ENCODE results near the gene DOCK4.

Gene DOCK4

GRCh38 chr7:112192236-112193154 lies 13.7 kb downstream of the DOCK4 start:
- TF ChIP-seq, protein P1, sequence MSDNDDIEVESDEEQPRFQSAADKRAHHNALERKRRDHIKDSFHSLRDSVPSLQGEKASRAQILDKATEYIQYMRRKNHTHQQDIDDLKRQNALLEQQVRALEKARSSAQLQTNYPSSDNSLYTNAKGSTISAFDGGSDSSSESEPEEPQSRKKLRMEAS (IDR thresholded peaks at IDR 0.05), result no peak
- TF ChIP-seq EGR1 (IDR thresholded peaks at IDR 0.05), result no peak
- TF ChIP-seq REST (IDR thresholded peaks at IDR 0.05; ENCODE audit: low read depth), result no peak
- TF ChIP-seq USF1 (IDR thresholded peaks at IDR 0.05), result no peak
- no peak for TF ChIP-seq CEBPB (IDR thresholded peaks at IDR 0.05)
- TF ChIP-seq EP300 (IDR thresholded peaks at IDR 0.05; ENCODE audit: borderline replicate concordance), result no peak
- no peak for TF ChIP-seq RAD21 (IDR thresholded peaks at IDR 0.05; ENCODE audit: low read depth)
- TF ChIP-seq TAF1 (IDR thresholded peaks at IDR 0.05; ENCODE audit: low read depth), result no peak

DNA sequence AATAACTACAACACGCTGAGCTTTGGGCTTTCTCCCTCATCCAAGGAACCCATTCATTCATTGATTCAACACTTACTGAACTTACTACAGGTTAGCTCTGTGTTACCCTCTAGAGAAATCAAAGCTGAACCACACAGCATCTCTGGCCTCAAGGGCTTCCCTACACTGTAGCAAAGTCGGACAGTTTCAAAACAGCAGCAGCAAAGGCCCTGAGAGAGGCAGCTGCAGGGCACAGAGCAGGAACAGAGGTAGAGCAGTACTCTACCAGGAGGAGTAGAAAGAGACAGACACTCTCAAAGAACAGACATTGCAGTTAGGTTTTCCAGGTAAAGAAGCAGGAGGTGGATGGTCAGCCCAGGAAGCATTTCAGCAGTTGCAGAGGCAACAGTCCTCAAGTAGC lies 16.1 kb downstream of the DOCK4 start:
- TF ChIP-seq YY1 (IDR thresholded peaks at IDR 0.05; ENCODE audit: low read depth) (no peak), RAD21 (IDR thresholded peaks at IDR 0.05; ENCODE audit: low read depth) (no peak), CREB1 (IDR thresholded peaks at IDR 0.05; ENCODE audit: low read depth) (no peak), USF1 (IDR thresholded peaks at IDR 0.05) (no peak)

DNA sequence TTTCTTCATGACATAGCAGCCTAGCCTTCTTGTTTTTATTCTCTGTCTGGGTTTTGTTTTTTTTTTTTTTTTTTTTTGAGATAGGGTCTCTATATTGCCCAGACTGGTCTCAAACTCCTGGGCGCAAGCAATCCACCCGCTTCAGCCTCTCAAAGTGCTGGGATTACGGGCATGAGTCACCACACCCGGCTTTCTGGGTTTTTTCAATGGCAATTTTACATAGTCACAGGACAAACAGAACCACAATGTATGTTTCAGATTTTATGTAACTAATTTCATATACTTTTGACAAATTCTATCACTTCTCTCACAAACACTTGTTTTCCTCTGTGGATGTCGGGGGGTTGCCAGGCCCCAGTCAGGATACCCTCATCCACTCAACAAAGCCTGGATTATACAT lies 16.5 kb downstream of the DOCK4 start:
- no peak for TF ChIP-seq EGR1 (IDR thresholded peaks at IDR 0.05)

DNA sequence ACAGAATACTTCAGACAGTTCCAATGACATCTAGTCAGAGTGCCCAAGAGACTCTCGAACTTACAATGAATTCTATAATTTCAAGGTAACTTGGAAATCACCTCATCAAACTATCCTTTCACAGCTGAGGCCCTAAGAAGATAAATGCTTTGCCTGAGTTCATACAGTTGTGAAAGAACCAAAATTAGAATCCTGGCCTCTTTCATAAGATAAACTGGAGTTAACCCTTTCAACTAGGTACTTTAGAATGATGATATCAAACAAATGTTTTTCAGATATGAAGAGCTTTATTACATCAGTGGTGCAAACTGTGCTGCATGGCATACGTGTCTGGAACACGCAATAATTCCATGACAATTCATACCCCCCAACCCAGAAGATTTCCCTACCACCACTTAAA lies 17.9 kb downstream of the DOCK4 start:
- TF ChIP-seq, protein P1 (IDR thresholded peaks at IDR 0.05), result no peak
- TF ChIP-seq FOXM1 (IDR thresholded peaks at IDR 0.05; ENCODE audit: borderline replicate concordance, low read depth) (no peak), CEBPB (IDR thresholded peaks at IDR 0.05) (no peak), ZBTB7A (IDR thresholded peaks at IDR 0.05; ENCODE audit: low read depth) (no peak), TEAD4 (IDR thresholded peaks at IDR 0.05) (no peak), EP300 (IDR thresholded peaks at IDR 0.05; ENCODE audit: borderline replicate concordance) (no peak)

DNA sequence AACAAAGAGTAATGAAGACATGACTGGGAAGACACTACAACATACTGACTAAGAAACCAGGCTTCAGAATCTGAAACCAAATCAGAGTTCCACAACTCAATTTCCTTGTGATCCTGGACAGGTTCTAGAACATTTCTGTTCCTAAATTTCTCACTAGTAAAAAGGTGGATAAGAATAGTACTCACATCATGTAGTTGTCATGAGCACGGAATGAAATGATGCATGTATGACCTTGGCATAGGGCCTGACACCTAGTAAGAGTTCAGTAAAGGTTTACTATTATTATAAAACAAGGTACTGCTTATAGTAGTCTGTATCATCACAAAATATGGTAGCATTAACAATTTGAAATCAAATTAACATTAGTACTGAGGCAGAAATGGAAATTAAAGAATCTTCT lies 19.9 kb downstream of the DOCK4 start:
- no peak for TF ChIP-seq FOXM1 (IDR thresholded peaks at IDR 0.05; ENCODE audit: borderline replicate concordance, low read depth)
- no peak for TF ChIP-seq TCF12 (IDR thresholded peaks at IDR 0.05; ENCODE audit: low read depth)
- TF ChIP-seq CREB1 (IDR thresholded peaks at IDR 0.05; ENCODE audit: low read depth), result no peak
- no peak for TF ChIP-seq EGR1 (IDR thresholded peaks at IDR 0.05)
- no peak for TF ChIP-seq EP300 (IDR thresholded peaks at IDR 0.05; ENCODE audit: borderline replicate concordance)
- TF ChIP-seq, protein P1 (IDR thresholded peaks at IDR 0.05), result no peak
- no peak for TF ChIP-seq RAD21 (IDR thresholded peaks at IDR 0.05; ENCODE audit: low read depth)
- TF ChIP-seq REST (IDR thresholded peaks at IDR 0.05; ENCODE audit: low read depth), result no peak
- TF ChIP-seq TEAD4 (IDR thresholded peaks at IDR 0.05), result no peak

- TF ChIP-seq REST (IDR thresholded peaks at IDR 0.05; ENCODE audit: low read depth), result no peak
- TF ChIP-seq TAF1 (IDR thresholded peaks at IDR 0.05; ENCODE audit: low read depth), result no peak
- TF ChIP-seq TCF12 (IDR thresholded peaks at IDR 0.05; ENCODE audit: low read depth), result no peak
- TF ChIP-seq TEAD4 (IDR thresholded peaks at IDR 0.05), result no peak
- no peak for TF ChIP-seq EGR1 (IDR thresholded peaks at IDR 0.05)
- TF ChIP-seq YY1 (IDR thresholded peaks at IDR 0.05; ENCODE audit: low read depth), result no peak
- no peak for TF ChIP-seq NFIC (IDR thresholded peaks at IDR 0.05)
- TF ChIP-seq ZBTB7A (IDR thresholded peaks at IDR 0.05; ENCODE audit: low read depth), result no peak
- no peak for TF ChIP-seq FOXM1 (IDR thresholded peaks at IDR 0.05; ENCODE audit: borderline replicate concordance, low read depth)
- no peak for TF ChIP-seq EP300 (IDR thresholded peaks at IDR 0.05; ENCODE audit: borderline replicate concordance)
- TF ChIP-seq, protein P1 (IDR thresholded peaks at IDR 0.05), result no peak
- TF ChIP-seq CREB1 (IDR thresholded peaks at IDR 0.05; ENCODE audit: low read depth), result no peak
Observed at GRCh38 chr7:112185005-112185834, 21.0 kb downstream of the DOCK4 start.
